Activated CD4-positive, alpha-beta T cell treated with anti-CD3 and anti-CD28 coated beads for 1 hour (primary cell): ENCODE results near the gene LRRC53.

Source experiments
- DNase-seq: peaks from one replicate; pipeline ENCODE4 v3.0.0-alpha.2; 2020

LRRC53 gene

GRCh38 chr1:74512170-74512915 lies at the start of gene LRRC53:
LRRC53 (minus strand) TSS chr1:74512611; CDS start chr1:74483349, 29,262 bp downstream.
- DNase-seq = no peak

- DNase-seq = no peak
Observed at GRCh38 chr1:74549932-74550331, 37.5 kb upstream of the LRRC53 start.

GRCh38 chr1:74548961-74549750 lies 36.7 kb upstream of the LRRC53 start:
- DNase-seq = no peak

GRCh38 chr1:74545821-74546220 lies 33.4 kb upstream of the LRRC53 start:
- no peak for DNase-seq

- no peak for DNase-seq
Observed at GRCh38 chr1:74534241-74534640, 21.8 kb upstream of the LRRC53 start.

- DNase-seq = no peak
Observed at GRCh38 chr1:74531796-74532195, 19.4 kb upstream of the LRRC53 start.

- no peak for DNase-seq
Observed at GRCh38 chr1:74530892-74531291, 18.5 kb upstream of the LRRC53 start.

GRCh38 chr1:74528123-74528522 lies 15.7 kb upstream of the LRRC53 start:
- no peak for DNase-seq

GRCh38 chr1:74526708-74527107 lies 14.3 kb upstream of the LRRC53 start:
- DNase-seq = no peak

GRCh38 chr1:74523873-74524480 lies 11.6 kb upstream of the LRRC53 start:
- no peak for DNase-seq

GRCh38 chr1:74522148-74522547 lies 9.7 kb upstream of the LRRC53 start:
- DNase-seq = no peak

- no peak for DNase-seq
Observed at GRCh38 chr1:74517599-74518051, 5.2 kb upstream of the LRRC53 start.

GRCh38 chr1:74513411-74514300 lies 1.2 kb upstream of the LRRC53 start:
- DNase-seq = no peak

GRCh38 chr1:74508449-74508848 lies 4.0 kb downstream of the LRRC53 start:
- no peak for DNase-seq

- no peak for DNase-seq
Observed at GRCh38 chr1:74505928-74506710, 6.3 kb downstream of the LRRC53 start.

- no peak for DNase-seq
Observed at GRCh38 chr1:74504933-74505512, 7.4 kb downstream of the LRRC53 start.

GRCh38 chr1:74504125-74504932 lies 8.1 kb downstream of the LRRC53 start:
- DNase-seq = no peak

- DNase-seq = no peak
Observed at GRCh38 chr1:74502858-74503257, 9.6 kb downstream of the LRRC53 start.

GRCh38 chr1:74502432-74502831 lies 10.0 kb downstream of the LRRC53 start:
- DNase-seq = no peak

GRCh38 chr1:74498901-74499300 lies 13.5 kb downstream of the LRRC53 start:
- DNase-seq = no peak

GRCh38 chr1:74496669-74497068 lies 15.7 kb downstream of the LRRC53 start:
- no peak for DNase-seq
